ENCODE data around the gene SLX4IP.

GRCh38 chr20:10507052-10507451 is 71.9 kb downstream of the SLX4IP start:
- TF ChIP-seq EZH2 (IDR thresholded peaks at IDR 0.05; ENCODE audit: borderline replicate concordance, insufficient read depth, low read depth, low read length, poor library complexity, severe bottlenecking) = no peak
- TF ChIP-seq, protein P1, sequence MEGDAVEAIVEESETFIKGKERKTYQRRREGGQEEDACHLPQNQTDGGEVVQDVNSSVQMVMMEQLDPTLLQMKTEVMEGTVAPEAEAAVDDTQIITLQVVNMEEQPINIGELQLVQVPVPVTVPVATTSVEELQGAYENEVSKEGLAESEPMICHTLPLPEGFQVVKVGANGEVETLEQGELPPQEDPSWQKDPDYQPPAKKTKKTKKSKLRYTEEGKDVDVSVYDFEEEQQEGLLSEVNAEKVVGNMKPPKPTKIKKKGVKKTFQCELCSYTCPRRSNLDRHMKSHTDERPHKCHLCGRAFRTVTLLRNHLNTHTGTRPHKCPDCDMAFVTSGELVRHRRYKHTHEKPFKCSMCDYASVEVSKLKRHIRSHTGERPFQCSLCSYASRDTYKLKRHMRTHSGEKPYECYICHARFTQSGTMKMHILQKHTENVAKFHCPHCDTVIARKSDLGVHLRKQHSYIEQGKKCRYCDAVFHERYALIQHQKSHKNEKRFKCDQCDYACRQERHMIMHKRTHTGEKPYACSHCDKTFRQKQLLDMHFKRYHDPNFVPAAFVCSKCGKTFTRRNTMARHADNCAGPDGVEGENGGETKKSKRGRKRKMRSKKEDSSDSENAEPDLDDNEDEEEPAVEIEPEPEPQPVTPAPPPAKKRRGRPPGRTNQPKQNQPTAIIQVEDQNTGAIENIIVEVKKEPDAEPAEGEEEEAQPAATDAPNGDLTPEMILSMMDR (IDR thresholded peaks at IDR 0.05) = no peak

Data from B cell (primary cell).